Neuronal stem cell (in vitro differentiated cells): ENCODE measurements around the gene CCDC186.

Experiments
- DNase-seq: peaks from one replicate; pipeline ENCODE4 v3.0.0-alpha.2; 2013; ENCODE audit warnings: low spot score
- H2AFZ ChIP-seq: one replicate; pipeline ENCODE4 v1.6.1; 2013; ENCODE audit warnings: mild to moderate bottlenecking, low read length, inconsistent platforms
- H2AK5ac ChIP-seq: 2 replicates; pipeline ENCODE4 v1.6.1; 2013; ENCODE audit warnings: low read depth, mild to moderate bottlenecking, inconsistent platforms, low read length, moderate library complexity, mixed read lengths
- H2BK120ac ChIP-seq: 2 replicates; pipeline ENCODE4 v1.6.1; 2013; ENCODE audit warnings: low read depth, mild to moderate bottlenecking, inconsistent platforms, low read length, moderate library complexity, mixed read lengths
- H2BK12ac ChIP-seq: one replicate; pipeline ENCODE4 v1.6.1; 2013; ENCODE audit warnings: low read length, inconsistent platforms
- H2BK15ac ChIP-seq: 2 replicates; pipeline ENCODE4 v1.6.1; 2013; ENCODE audit warnings: mild to moderate bottlenecking, low read length, inconsistent platforms, mixed read lengths
- H2BK5ac ChIP-seq: one replicate; pipeline ENCODE4 v1.6.1; 2013; ENCODE audit warnings: inconsistent platforms, mild to moderate bottlenecking, low read length, moderate library complexity
- H3K14ac ChIP-seq: one replicate; pipeline ENCODE4 v1.6.1; 2013; ENCODE audit warnings: low read length, inconsistent platforms
- H3K18ac ChIP-seq: 2 replicates; pipeline ENCODE4 v1.6.1; 2013; ENCODE audit warnings: low read length, inconsistent platforms
- H3K23ac ChIP-seq: 2 replicates; pipeline ENCODE4 v1.6.1; 2013; ENCODE audit warnings: low read depth, mild to moderate bottlenecking, mixed read lengths, low read length, inconsistent platforms; ENCODE audit not compliant: poor library complexity
- H3K27ac ChIP-seq: replicated peaks from 3 replicates; pipeline ENCODE4 v1.5.1; 2013; ENCODE audit warnings: low read length, inconsistent platforms
- H3K27me3 ChIP-seq, 3 experiments: 2 replicates each; pipeline ENCODE4 v1.6.1; 2013; ENCODE audit warnings: low read length in 3 of 3, mild to moderate bottlenecking in 2 of 3, inconsistent platforms in 1 of 3, low read depth in 1 of 3, mixed read lengths in 1 of 3, moderate library complexity in 1 of 3; ENCODE audit not compliant: control insufficient read depth in 3 of 3, insufficient read depth in 3 of 3
- H3K36me3 ChIP-seq, 2 donors: replicated peaks in 1 of 2; 2 replicates each; pipeline ENCODE4 v1.6.1; 2013; ENCODE audit warnings: low read length in 2 of 2; ENCODE audit not compliant: control insufficient read depth in 2 of 2, insufficient read depth in 2 of 2
- H3K4ac ChIP-seq: 2 replicates; pipeline ENCODE4 v1.6.1; 2013; ENCODE audit warnings: inconsistent platforms, mild to moderate bottlenecking, low read length, moderate library complexity
- H3K4me1 ChIP-seq, 2 donors: 1 replicate in 1 of 2; 2 replicates in 1 of 2; pipeline ENCODE4 v1.6.1; 2013; ENCODE audit warnings: low read length in 2 of 2, low read depth in 1 of 2; ENCODE audit not compliant: control insufficient read depth in 2 of 2, insufficient read depth in 1 of 2
- H3K4me2 ChIP-seq: one replicate; pipeline ENCODE4 v1.6.1; 2013; ENCODE audit warnings: mild to moderate bottlenecking, low read length, inconsistent platforms; ENCODE audit not compliant: insufficient read depth, poor library complexity, severe bottlenecking
- H3K4me3 ChIP-seq, 2 donors: 2 replicates each; pipeline ENCODE4 v1.5.1; 2013; ENCODE audit warnings: low read length in 2 of 2, mild to moderate bottlenecking in 2 of 2, inconsistent platforms in 1 of 2, moderate library complexity in 1 of 2
- H3K79me1 ChIP-seq: one replicate; pipeline ENCODE4 v1.6.1; 2013; ENCODE audit warnings: low read depth, mild to moderate bottlenecking, inconsistent platforms, low read length, moderate library complexity
- H3K9ac ChIP-seq: one replicate; pipeline ENCODE4 v1.6.1; 2013; ENCODE audit warnings: mild to moderate bottlenecking, low read depth, low read length, inconsistent platforms; ENCODE audit not compliant: poor library complexity
- H3K9me3 ChIP-seq, 2 donors: replicated peaks in 1 of 2; 2 replicates each; pipeline versions ENCODE3 to v1.6.1; 2013; ENCODE audit warnings: low read length in 2 of 2, mild to moderate bottlenecking in 2 of 2, inconsistent platforms in 1 of 2, low read depth in 1 of 2, mixed read lengths in 1 of 2, moderate library complexity in 1 of 2; ENCODE audit not compliant: control insufficient read depth in 2 of 2, insufficient read depth in 1 of 2
- H4K8ac ChIP-seq: one replicate; pipeline ENCODE4 v1.6.1; 2013; ENCODE audit warnings: low read depth, mild to moderate bottlenecking, inconsistent platforms, low read length, moderate library complexity
- H4K91ac ChIP-seq: one replicate; pipeline ENCODE4 v1.6.1; 2013; ENCODE audit warnings: low read length, low read depth, mild to moderate bottlenecking, inconsistent platforms; ENCODE audit not compliant: poor library complexity
- WGBS, 2 donors: extraction: QIAGEN DNeasy Blood & Tissue Kit; methylation state at CpG; one replicate each; pipeline ENCODE4 v1.1.7; 2013; ENCODE audit warnings: missing lambda C conversion rate in 2 of 2, mixed read lengths in 1 of 2; ENCODE audit not compliant: insufficient read length in 2 of 2, insufficient replicate concordance in 1 of 2; ENCODE audit errors: extremely low coverage in 2 of 2; 5-methylcytosine and 5-hydroxymethylcytosine counted together

Gene CCDC186

DNA sequence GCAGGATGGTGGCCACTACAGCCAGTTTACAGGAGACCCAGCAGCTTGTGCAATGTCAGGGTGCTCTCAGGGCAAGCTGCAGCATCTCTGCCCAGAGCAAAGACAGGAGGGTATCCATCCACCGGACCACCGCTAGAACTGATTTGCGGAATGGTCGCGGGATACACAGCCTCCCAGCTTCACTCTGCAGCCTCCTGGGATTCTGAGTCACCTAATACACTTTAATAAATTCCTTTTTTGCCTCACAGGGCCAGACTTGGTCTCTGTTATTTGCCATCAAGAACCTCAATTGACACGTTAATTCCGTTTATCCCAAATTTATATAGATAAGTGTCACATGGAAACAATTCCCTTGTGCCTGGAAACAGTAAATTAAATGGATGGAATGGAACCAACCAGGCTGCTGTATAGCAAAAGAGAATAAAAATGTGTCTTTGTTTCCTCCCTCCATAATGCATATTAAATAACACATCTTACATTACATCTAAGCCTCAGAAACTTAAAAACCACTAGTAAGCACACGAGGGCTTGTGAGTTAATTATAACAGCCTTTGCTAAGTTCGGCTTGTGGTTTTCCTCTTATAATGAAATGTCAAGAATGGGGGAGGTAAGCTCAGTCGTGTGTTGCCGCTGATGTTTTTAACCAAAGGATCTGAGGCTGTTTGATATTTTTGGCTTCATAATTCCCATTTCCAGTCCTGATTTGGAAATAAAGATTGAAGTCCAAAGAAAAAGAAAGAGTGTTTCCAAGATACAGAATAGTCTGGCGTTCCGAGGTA lies 78.3 kb downstream of the CCDC186 start:
- peak overlapping the region; percentile 22 for H3K23ac ChIP-seq
- H2BK12ac ChIP-seq: no peak overlapping the region
- H3K9ac ChIP-seq: no peak overlapping the region
- H3K9me3 ChIP-seq: no peaks in the 10 kb centered on the region
- H3K27ac ChIP-seq: no peak overlapping the region
- no peaks in the 10 kb centered on the region for H3K79me1 ChIP-seq
- H2BK5ac ChIP-seq: no peak overlapping the region
- no peak overlapping the region for H3K4me2 ChIP-seq
- no peak overlapping the region for H2BK120ac ChIP-seq
- no peak overlapping the region for H2AK5ac ChIP-seq
- H3K18ac ChIP-seq: no peak overlapping the region
- H2AFZ ChIP-seq: no peak overlapping the region
- H3K14ac ChIP-seq: no peak overlapping the region
- H4K91ac ChIP-seq: no peak overlapping the region
- no peaks in the 10 kb centered on the region for H3K36me3 ChIP-seq
- H2BK15ac ChIP-seq: no peak overlapping the region
- WGBS, 2 donors: no CpG with 5 or more reads among the region's 13 CpGs
- H3K27me3 ChIP-seq: peaks cover 5 to 40% (median 6%) of the 10 kb centered on the region in 3 experiments
- no peaks in the 10 kb centered on the region for H3K4me1 ChIP-seq
- H3K4ac ChIP-seq: no peak overlapping the region
- no peak for DNase-seq
- H3K4me3 ChIP-seq: no peak overlapping the region
- no peak overlapping the region for H4K8ac ChIP-seq

DNA sequence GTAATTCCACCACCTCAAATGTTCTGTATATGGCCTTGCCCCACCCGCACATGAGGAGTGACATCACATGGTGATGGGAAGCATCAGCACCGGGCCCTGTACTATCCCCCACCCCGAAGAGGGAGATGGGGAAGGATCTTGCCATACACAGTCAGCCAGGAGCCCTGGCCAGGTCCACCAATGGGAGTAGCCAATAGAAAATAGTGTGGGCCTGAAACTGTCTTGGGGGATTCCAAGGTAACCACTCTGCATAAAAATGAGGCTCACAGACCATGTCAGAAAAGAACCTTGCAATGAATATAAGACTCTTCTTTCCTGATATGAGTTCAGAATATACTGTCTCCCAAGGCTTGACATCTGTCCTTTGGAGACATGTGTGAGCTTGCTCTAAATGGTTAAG lies 79.2 kb downstream of the CCDC186 start:
- Histone ChIP-seq H2BK120ac (no peak overlapping the region), H3K27me3 (peaks cover 0 to 31% (median 0%) of the 10 kb centered on the region in 3 experiments), H3K9me3 (no peaks in the 10 kb centered on the region), H3K14ac (no peak overlapping the region), H3K9ac (no peak overlapping the region), H3K4me2 (no peak overlapping the region), H3K36me3 (no peaks in the 10 kb centered on the region), H3K23ac (no peak overlapping the region), H3K18ac (no peak overlapping the region), H3K4me1 (no peaks in the 10 kb centered on the region), H2BK12ac (no peak overlapping the region), H3K79me1 (no peaks in the 10 kb centered on the region), H2BK5ac (no peak overlapping the region), H2AFZ (no peak overlapping the region), H2BK15ac (no peak overlapping the region), H4K91ac (no peak overlapping the region), H3K4me3 (no peak overlapping the region), H4K8ac (no peak overlapping the region), H3K27ac (no peak overlapping the region), H3K4ac (no peak overlapping the region), H2AK5ac (no peak overlapping the region)
- WGBS, 2 donors: no CpG with 5 or more reads among the region's 3 CpGs
- no peak for DNase-seq

DNA sequence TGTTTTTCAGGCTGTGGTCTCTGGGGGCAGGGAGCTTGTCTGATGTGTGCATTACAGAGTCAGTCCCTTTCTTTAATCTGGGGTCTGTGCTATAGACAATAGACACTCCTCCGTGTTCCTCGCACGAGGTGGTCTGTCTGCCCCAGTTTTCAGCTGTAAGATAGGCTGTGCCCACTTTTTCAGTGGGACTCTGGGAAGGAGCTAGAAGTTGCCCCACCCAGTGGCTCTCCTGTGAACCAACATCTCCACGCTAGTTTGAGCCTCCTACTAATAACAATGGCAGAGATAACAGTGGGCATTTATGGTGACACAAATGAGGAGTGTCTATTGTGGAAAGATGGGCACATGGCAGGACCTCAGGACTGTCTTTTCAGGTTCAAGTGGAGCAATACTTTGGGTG lies 86.3 kb downstream of the CCDC186 start:
- peaks cover 0 to 4% (median 0%) of the 10 kb centered on the region in 3 experiments for H3K27me3 ChIP-seq
- no peaks in the 10 kb centered on the region for H3K36me3 ChIP-seq
- H3K4me2 ChIP-seq: no peak overlapping the region
- no peaks in the 10 kb centered on the region for H3K79me1 ChIP-seq
- DNase-seq: no peak
- H2BK5ac ChIP-seq: no peak overlapping the region
- no peak overlapping the region for H3K27ac ChIP-seq
- H2BK12ac ChIP-seq: no peak overlapping the region
- H3K14ac ChIP-seq: no peak overlapping the region
- H3K9ac ChIP-seq: no peak overlapping the region
- no peak overlapping the region for H3K4me3 ChIP-seq
- no peak overlapping the region for H2BK15ac ChIP-seq
- no peak overlapping the region for H2AK5ac ChIP-seq
- no CpG with 5 or more reads among the region's 4 CpGs for WGBS, 2 donors
- no peak overlapping the region for H4K8ac ChIP-seq
- no peak overlapping the region for H2BK120ac ChIP-seq
- no peaks in the 10 kb centered on the region for H3K9me3 ChIP-seq
- H3K23ac ChIP-seq: no peak overlapping the region
- H3K18ac ChIP-seq: no peak overlapping the region
- no peak overlapping the region for H2AFZ ChIP-seq
- no peak overlapping the region for H3K4ac ChIP-seq
- H3K4me1 ChIP-seq: no peaks in the 10 kb centered on the region
- H4K91ac ChIP-seq: no peak overlapping the region

DNA sequence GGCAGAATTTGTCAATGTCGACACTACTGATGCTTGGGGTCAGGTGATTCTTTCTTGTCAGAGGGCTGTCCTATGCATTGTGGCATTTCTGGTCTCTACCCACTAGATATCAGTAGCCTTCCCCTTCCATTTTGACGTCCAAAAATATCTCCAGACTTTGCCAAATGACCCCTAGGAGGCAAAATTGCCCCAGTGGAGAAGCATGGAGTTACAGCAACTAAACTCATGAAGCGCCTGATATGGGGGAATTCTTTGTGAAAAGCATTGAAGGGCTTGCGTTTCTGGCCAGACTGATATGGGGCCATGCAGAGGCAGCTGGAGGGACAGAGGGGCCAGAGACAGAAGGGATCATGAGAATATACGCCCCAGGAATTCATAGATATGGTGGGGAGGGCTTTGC lies 86.7 kb downstream of the CCDC186 start:
- no peak for DNase-seq
- H3K4ac ChIP-seq: no peak overlapping the region
- no peak overlapping the region for H2BK15ac ChIP-seq
- no peak overlapping the region for H2BK12ac ChIP-seq
- no peak overlapping the region for H3K14ac ChIP-seq
- H3K79me1 ChIP-seq: no peaks in the 10 kb centered on the region
- H4K91ac ChIP-seq: no peak overlapping the region
- no peaks in the 10 kb centered on the region for H3K4me1 ChIP-seq
- H2BK5ac ChIP-seq: no peak overlapping the region
- H2BK120ac ChIP-seq: no peak overlapping the region
- no peak overlapping the region for H3K23ac ChIP-seq
- no peak overlapping the region for H3K9ac ChIP-seq
- no peaks in the 10 kb centered on the region for H3K9me3 ChIP-seq
- no peak overlapping the region for H2AK5ac ChIP-seq
- no peak overlapping the region for H3K4me2 ChIP-seq
- H2AFZ ChIP-seq: no peak overlapping the region
- H3K27ac ChIP-seq: no peak overlapping the region
- no peak overlapping the region for H3K18ac ChIP-seq
- no peaks in the 10 kb centered on the region for H3K27me3 ChIP-seq
- no peaks in the 10 kb centered on the region for H3K36me3 ChIP-seq
- no peak overlapping the region for H4K8ac ChIP-seq
- no peak overlapping the region for H3K4me3 ChIP-seq
- WGBS, 2 donors: no CpG with 5 or more reads among the region's 5 CpGs
